ENCODE measurements around the gene MSANTD7.

GRCh38 chr10:14840178-14840577 lies 2.1 kb downstream of the MSANTD7 start:
- TF ChIP-seq CTCF (IDR thresholded peaks at IDR 0.05; ENCODE audit: poor library complexity) (no peak), EZH2phosphoT487 (IDR thresholded peaks at IDR 0.05; ENCODE audit: low read depth, severe bottlenecking, unreplicated experiment) (no peak), EZH2 (IDR thresholded peaks at IDR 0.05; ENCODE audit: borderline replicate concordance) (no peak)

Measured in hepatocyte (in vitro differentiated cells).